NCI-H2029 treated with DMSO at 0.1 percent for 48 hours (cell line): ENCODE measurements around the gene SLU7.
"Not testable (repeated sequence)": the region's sequence is repeated elsewhere in the genome, so short reads cannot be mapped to it uniquely, and the experiment has no call there.

Experiments
- DNase-seq: peaks from one replicate; lab custom pipeline; 2025; lab: John Stamatoyannopoulos, UW

SLU7 gene

DNA sequence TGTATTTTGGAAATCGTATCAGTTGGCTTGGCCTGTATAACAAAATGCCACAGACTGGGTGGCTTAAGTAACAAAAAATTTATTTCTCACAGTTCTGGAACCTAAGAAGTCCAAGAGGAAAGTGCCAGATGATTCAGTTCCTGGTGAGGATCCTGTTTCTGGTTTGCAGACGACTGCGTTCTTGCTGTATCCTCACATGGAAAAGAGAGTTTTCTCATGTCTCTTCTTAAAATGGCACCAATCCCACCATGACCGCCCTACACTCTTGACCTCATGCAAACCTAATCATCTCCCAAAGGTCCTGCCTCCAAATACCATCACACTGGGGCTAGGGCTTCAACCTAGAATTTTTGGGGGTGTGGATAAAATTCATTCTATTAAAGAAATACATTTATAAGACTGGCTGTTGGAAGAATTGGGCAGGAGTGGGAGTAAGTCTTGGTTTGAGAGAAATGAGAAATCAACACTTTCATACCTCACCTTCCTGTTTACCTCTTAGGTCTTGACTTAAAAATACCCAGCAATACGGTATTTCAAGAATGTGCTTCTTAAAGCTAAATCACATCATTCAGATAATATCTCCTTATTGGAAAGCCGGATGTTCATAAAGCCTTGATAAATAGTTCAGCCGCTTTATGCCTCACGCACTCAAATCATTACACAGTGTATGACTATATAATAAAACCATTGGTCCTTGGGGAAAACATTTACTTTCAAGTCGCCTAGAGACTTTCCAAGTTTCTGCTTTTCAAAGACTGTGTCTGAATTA, 31.5 kb upstream of the SLU7 start:
- DNase-seq = no peak

DNA sequence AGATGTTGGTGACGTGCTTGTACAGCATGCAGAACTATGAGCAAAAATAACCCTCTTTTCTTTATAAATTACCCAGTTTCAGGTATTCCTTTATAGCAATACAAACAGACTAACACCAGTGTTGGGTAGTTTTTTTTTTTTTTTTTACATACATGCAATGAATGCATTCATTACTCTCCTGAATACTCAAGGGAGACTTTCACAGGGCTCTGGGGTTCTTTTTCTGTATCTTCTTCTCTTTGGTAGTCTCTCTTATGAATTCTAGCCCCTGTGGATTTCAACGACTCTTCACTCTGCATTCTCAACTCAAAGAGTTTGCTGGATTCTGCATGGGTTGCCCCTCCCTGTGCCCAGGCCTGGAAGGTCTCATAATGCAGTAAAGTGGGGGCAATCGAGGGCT, 30.6 kb upstream of the SLU7 start:
- DNase-seq = no peak

GRCh38 chr5:160448886-160449285, 30.0 kb upstream of the SLU7 start:
- DNase-seq = no peak

GRCh38 chr5:160445751-160446150, 26.9 kb upstream of the SLU7 start:
- DNase-seq = no peak

- DNase-seq = no peak
These were observed 26.3 kb upstream of the SLU7 start for GRCh38 chr5:160445132-160445531.

GRCh38 chr5:160444407-160444806, 25.5 kb upstream of the SLU7 start:
- DNase-seq = no peak

GRCh38 chr5:160442824-160443431, 24.0 kb upstream of the SLU7 start:
- peak; percentile 20 for DNase-seq

DNA sequence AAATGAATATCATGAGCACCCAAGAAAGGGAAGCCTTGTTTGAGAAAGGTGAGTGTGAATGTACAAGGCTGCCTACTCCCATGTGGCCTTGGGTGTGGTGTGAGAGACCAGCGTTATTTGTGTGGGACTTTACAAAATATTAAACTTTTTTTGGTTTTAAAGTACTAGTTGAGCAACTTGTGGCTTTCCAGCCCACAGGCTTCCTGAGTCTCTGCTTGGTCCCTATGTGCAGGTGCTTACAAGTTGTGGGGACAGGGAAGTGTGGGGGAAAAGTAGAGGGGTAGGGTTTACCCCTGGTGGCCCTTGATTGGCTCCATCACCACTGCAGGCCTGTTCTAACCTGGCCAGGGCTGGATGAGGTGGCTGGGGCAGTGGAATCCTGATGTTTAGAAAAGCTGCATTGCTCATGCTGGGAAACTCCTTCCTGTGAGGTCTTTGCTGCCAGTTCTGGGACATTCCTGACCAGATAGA, 22.5 kb upstream of the SLU7 start:
- no peak for DNase-seq

- peak; percentile 55 for DNase-seq
These were observed 20.3 kb upstream of the SLU7 start for GRCh38 chr5:160439205-160439600.

DNA sequence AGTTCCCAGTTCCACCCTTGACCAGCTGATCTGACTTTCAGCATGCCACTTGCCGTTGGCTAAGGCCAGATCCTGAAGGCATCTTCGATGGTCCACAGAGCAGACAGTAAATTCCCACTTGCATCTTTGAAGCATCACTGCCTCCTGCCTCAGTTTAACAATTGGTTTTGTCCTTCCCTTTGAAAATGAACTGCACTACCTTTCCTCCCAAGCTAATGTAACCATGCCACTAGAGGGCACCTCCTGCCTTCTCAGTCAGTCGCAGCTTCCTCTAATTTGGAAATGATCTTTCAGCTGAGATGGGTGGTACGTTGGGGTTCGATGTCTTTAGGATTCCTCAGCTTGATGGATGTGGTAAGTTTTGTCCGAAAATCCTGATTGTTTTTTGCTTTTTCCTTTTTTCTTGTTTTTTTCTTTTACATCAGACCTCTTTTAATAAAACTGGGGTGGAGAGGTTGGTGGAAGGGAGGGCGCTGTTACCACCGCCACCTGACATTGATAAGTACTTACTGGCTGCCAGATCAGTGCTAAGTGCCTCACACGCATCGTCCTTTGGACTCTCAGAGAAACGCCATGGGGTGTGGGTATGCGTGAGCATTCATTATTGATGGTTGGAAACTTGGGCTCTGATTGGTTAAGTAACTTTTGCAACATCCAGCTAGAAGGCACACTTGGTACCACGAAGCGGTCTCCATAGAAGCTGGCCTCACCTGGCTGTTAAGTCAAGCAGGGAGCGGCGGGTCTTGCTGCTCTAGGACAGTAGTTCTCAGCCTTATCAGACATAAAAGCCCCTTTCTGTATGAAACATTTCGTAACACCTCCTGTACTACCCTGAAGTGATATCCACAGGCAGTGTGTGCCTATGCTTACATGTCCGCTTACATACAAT, 19.7 kb upstream of the SLU7 start:
- DNase-seq = peak; percentile 67

DNA sequence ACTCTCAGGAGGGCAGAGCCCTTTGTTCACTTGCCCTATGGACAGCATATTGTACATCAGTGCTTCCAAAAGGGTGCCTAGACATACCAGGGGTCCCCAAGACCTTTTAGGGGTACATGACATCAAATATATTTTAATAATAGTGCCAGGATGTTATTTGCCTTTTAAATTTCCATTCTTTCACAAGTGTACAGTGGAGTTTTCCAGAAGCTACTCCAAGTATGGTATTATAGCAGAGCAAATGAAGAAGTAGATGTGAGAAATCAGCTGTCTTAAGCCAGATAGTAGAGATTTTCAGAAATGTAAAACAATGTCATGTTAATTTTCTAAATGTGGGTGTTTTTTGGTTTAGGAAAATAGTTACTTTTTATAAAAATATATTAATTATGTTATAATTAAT, 18.4 kb upstream of the SLU7 start:
- no peak for DNase-seq

- not testable (repeated sequence) for DNase-seq
These were observed 17.8 kb upstream of the SLU7 start for GRCh38 chr5:160436661-160437060.

- no peak for DNase-seq
These were observed 17.1 kb upstream of the SLU7 start for GRCh38 chr5:160436017-160436416.

DNA sequence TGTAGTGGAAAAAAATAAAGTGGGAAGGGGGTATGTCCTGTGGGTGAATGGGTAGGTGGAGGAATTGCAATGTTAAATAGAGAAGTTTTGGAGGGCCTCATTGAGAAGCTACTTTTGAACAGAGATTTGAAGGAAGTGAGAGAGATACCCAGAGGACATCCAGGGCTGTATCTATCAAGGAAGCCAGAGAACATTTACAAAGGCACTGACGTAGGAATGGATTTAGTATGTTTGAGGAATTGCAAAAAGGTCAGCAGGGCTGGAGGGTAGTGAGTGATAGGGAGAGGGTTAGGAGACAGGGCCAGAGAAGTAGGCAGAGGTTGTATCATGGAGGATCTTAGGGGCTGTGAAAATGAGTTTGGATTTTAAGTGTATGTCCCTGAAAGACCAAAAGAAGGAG, 16.7 kb upstream of the SLU7 start:
- DNase-seq = no peak

DNA sequence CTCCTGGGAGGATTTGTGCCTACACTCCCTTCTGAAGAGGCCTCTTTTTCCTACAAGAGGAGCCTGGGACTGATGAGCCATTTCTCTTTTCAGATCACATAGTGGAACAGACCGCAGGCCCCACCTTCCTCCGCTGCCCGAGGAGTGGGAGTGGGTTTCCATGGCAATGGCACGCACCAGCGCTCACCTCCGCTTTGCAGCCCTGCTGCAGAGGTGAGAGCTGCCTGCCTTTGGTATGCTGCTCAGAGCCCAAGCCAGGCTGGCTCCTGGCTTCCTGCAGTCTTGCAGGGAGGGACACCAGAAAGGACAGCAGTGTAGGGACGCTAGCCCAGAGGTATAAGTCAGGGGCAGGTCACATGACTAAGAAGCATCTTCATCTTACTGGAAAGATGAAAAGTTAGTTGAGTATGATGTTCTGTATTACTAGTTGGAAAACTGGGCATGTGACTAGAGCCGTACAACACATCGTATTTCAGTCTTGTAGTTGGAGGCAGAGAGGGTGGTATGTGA, 15.2 kb upstream of the SLU7 start:
- peak; percentile 25 for DNase-seq

DNA sequence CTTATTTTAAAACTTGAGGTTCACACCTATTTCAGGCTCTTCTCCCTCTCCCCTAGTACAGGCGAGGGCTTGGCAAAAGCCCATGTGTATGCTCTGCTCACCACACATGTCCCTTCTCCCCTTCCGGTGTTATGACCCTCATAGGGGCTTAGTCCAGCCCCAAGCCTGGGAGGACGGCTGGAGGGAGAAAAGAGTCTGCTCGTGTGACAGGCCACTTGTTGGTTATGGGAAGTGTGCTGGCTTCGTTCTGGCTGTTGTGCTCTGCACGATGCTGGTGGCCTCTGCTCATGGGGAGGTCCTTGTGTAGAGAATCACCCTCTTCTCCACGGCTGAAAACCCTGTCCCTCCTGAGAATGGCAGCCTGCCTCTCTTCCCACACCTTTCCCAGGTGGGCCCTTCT, 13.9 kb upstream of the SLU7 start:
- DNase-seq = no peak

GRCh38 chr5:160432196-160432595, 13.3 kb upstream of the SLU7 start:
- no peak for DNase-seq

- no peak for DNase-seq
These were observed 8.7 kb upstream of the SLU7 start for GRCh38 chr5:160427607-160428006.

GRCh38 chr5:160423099-160423498, 4.2 kb upstream of the SLU7 start:
- DNase-seq = peak; percentile 14

GRCh38 chr5:160421625-160422258, 2.9 kb upstream of the SLU7 start, which contains the start of gene PTTG1:
TSS of gene PTTG1 (plus strand) at chr5:160421855. CDS start at chr5:160422313, 458 bp downstream.
- DNase-seq = peak; percentile 85

- DNase-seq = no peak
These were observed 1.4 kb upstream of the SLU7 start for GRCh38 chr5:160420331-160420610.
